Ishikawa (cell line): ENCODE results near the gene MROH8.

ENCODE experiments used
- CEBPB ChIP-seq: IDR thresholded peaks from 2 replicates; pipeline ENCODE4 v1.6.1; 2012
- CREB1 ChIP-seq: IDR thresholded peaks from 2 replicates; pipeline ENCODE4 v1.6.1; 2012; ENCODE audit warnings: low read depth
- EGR1 ChIP-seq: IDR thresholded peaks from 2 replicates; pipeline ENCODE4 v1.6.1; 2012
- EP300 ChIP-seq: IDR thresholded peaks from 2 replicates; pipeline ENCODE4 v1.6.1; 2012; ENCODE audit warnings: borderline replicate concordance
- FOXM1 ChIP-seq: IDR thresholded peaks from 2 replicates; pipeline ENCODE4 v1.6.1; 2012; ENCODE audit warnings: low read depth, borderline replicate concordance
- NFIC ChIP-seq: IDR thresholded peaks from 2 replicates; pipeline ENCODE4 v1.6.1; 2012
- RAD21 ChIP-seq: IDR thresholded peaks from 2 replicates; pipeline ENCODE4 v1.6.1; 2012; ENCODE audit warnings: low read depth
- REST ChIP-seq: IDR thresholded peaks from 2 replicates; pipeline ENCODE4 v1.6.1; 2012; ENCODE audit warnings: low read depth, mild to moderate bottlenecking
- TAF1 ChIP-seq: IDR thresholded peaks from 2 replicates; pipeline ENCODE4 v1.6.1; 2012; ENCODE audit warnings: low read depth, mild to moderate bottlenecking
- TCF12 ChIP-seq: IDR thresholded peaks from 2 replicates; pipeline ENCODE4 v1.6.1; 2012; ENCODE audit warnings: low read depth
- TEAD4 ChIP-seq: IDR thresholded peaks from 2 replicates; pipeline ENCODE4 v1.6.1; 2012
- USF1 ChIP-seq: IDR thresholded peaks from 2 replicates; pipeline ENCODE4 v1.6.1; 2012
- YY1 ChIP-seq: IDR thresholded peaks from 2 replicates; pipeline ENCODE4 v1.6.1; 2012; ENCODE audit warnings: low read depth
- ZBTB7A ChIP-seq: IDR thresholded peaks from 2 replicates; pipeline ENCODE4 v1.6.1; 2012; ENCODE audit warnings: low read depth
- TF ChIP-seq, protein P1 (sequence below): IDR thresholded peaks from 2 replicates; pipeline ENCODE4 v1.6.1; 2012

MROH8 gene

GRCh38 chr20:37131486-37131885 is 47.9 kb downstream of the MROH8 start:
- TF ChIP-seq USF1 (no peak), NFIC (no peak), FOXM1 (no peak), YY1 (no peak), ZBTB7A (no peak), TCF12 (no peak), CEBPB (no peak), TAF1 (no peak), EP300 (no peak), CREB1 (no peak), TEAD4 (no peak)

DNA sequence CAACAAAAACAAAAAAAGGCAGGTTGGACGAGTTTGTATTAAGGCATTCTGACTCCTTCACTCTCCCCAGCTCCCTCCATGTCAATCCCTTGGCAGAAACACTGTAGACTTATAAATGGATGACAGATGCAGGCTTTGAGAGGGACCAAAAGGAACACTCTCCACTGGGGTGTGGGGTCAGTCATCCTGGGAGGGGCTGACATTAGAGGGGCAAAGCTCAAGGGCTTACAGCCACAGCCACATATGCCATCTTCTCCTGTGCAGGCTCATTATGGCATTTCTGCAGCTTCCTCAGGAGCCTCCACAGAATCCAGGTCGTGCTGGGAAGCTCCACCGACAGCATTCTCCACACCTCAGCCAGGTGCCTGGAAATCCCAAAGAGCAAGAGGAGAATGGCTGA is 50.5 kb downstream of the MROH8 start:
- TF ChIP-seq CEBPB (no peak), FOXM1 (no peak), USF1 (no peak), EP300 (no peak), REST (no peak), ZBTB7A (no peak)

DNA sequence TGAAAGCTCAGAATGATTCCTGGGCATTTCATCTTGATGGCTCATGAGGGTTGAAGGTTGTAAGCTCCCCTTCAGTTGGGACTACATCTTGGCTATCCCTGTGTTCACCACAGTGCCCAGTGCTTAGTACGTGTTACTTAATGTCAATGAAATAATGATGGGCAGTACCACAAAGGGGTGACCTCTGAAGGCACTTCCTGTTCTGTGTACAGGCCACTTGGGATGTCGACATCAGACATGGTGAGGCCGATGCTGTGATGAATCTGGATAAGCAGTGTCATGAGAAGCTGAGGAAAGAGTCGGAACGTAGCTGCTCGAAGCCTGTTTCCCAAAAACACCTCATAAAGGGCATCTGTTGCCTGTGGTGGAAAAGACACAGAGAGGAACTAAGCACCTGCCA is 55.9 kb downstream of the MROH8 start:
- TF ChIP-seq TCF12 = no peak
- TF ChIP-seq USF1 = no peak
- TF ChIP-seq EGR1 = no peak
- TF ChIP-seq FOXM1 = no peak
- TF ChIP-seq TEAD4 = no peak

DNA sequence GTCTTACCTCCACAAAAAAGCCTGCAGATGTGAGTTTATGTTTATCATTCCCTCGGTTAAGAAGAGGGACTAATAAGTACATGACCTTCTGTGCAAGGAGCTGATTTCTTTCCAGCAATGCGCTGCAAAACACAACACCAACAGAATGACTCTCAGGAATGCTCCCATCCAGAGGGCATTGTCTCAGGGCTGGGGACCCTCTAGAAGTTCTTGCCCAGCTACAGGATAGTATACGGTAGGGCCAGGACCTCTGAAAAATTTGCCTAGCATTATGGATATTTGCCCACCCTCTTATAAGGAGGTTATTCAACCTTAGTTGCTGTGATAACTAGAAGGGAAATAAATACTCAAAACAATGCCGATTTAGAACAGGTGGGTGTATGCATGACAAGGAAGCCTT is 58.9 kb downstream of the MROH8 start:
- TF ChIP-seq YY1 (no peak), USF1 (no peak)

- TF ChIP-seq TAF1 (no peak), USF1 (no peak), REST (no peak), TEAD4 (no peak), FOXM1 (no peak), EGR1 (no peak), ZBTB7A (no peak), NFIC (no peak), EP300 (no peak), CEBPB (no peak), YY1 (no peak), RAD21 (no peak), CREB1 (no peak), TCF12 (no peak)
- TF ChIP-seq, protein P1, sequence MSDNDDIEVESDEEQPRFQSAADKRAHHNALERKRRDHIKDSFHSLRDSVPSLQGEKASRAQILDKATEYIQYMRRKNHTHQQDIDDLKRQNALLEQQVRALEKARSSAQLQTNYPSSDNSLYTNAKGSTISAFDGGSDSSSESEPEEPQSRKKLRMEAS = no peak
These were observed 59.9 kb downstream of the MROH8 start for GRCh38 chr20:37119356-37120036.

DNA sequence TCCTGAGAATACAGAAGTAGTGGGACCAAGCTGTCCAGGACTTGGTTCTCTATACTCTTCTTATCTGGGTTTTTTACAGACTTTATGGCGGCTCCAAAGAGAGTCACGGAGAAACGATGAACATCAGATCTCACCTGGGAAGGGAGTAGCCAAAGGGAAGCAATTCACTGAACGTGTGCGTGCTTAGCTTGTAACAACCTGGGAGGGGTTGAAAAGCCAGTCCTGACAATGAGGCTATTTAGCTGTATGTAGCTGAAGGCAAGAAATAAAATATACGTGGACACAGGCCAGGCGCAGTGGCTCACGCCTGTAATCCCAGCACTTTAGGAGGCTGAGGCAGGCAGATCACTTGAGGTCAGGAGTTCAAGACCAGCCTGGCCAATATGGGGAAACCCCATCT is 65.3 kb downstream of the MROH8 start:
- TF ChIP-seq, protein P1 = no peak
- no peak for TF ChIP-seq USF1
